DLD1 (cell line): ENCODE measurements around the gene RHBG.
"Not testable (repeated sequence)": the region's sequence is repeated elsewhere in the genome, so short reads cannot be mapped to it uniquely, and the experiment has no call there.

ENCODE experiments used
- in situ Hi-C: cut with HindIII; loops from 2 replicates; pipeline ENCODE4 v1.10.0; 2017; ENCODE audit warnings: low sequenced_read_pairs

The RHBG gene

DNA sequence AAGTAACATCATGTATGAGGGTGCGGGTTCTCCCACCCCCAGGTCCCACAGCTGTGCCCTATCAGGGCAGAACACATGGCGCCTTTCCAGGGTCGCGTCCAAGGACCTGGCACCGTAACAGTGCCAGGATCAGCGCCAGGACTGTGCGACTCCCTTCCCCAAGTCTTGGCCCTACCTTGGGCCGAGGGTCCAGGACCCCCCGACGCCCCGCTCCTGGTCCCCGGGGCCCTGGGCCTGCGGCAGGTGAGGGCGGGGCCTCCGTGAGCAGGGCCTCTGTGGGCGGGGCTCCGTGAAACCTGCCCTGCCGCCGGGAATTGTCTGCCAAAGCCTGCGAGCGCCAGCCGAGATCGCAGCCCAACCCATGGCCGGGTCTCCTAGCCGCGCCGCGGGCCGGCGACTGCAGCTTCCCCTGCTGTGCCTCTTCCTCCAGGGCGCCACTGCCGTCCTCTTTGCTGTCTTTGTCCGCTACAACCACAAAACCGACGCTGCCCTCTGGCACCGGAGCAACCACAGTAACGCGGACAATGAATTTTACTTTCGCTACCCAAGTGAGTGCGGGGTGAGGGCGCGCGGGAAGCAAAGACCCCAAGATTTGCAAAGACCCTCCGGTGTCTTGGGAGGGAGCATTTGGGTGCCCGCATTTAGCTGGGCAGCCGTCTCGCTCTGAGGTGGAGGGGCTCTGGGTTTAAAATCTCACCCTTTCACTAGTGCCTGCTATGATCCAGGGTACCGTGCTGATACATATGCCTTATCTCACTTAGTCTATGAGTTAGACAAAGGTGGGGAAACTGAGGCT is at the start of gene RHBG:
RHBG (plus strand) TSS at position 323 of the 796 bp plus-strand sequence; CDS start at position 362, 39 bp downstream.
- in situ Hi-C loops, result no loop called here

- in situ Hi-C loops, result no loop called here
These were observed 49.3 kb upstream of the RHBG start for GRCh38 chr1:156319664-156320063.

GRCh38 chr1:156320560-156320959 is 48.5 kb upstream of the RHBG start:
- in situ Hi-C loops, result no loop called here

DNA sequence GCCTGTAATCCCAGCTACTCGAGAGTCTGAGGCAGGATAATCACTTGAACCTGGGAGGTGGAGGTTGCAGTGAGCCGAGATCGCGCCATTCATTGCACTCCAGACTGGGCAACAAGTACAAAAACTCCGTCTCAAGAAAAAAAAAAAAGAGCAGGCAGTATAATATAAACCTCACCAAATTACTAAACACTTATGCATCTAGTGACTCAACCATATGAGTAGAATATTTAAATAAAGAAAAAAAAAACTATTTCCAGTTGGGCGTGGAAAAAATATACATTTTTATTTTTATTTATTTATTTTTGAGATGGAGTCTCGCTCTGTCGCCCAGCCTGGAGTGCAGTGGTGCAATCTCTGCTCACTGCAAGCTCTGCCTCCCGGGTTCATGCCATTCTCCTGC is 45.8 kb upstream of the RHBG start:
- in situ Hi-C loops, result not testable (repeated sequence)

DNA sequence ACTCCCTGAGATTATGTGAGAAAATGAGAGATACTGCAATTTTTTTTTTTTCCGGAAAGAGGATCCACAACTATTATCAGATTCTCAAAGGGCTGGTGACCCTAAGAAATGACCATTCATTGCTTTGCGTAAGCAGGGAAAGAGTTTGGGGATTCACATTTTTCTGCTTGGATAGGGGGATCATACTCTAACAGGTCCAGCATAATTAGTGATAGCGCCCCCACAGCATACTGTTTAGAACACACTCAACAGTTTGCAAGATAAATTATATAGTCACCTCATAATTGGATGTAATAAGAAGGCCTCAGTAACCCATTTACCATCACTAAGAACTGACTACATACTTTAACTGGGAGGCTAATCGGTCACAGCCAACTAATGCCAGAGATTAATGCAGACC is 32.8 kb upstream of the RHBG start:
- in situ Hi-C loops, result no loop called here

DNA sequence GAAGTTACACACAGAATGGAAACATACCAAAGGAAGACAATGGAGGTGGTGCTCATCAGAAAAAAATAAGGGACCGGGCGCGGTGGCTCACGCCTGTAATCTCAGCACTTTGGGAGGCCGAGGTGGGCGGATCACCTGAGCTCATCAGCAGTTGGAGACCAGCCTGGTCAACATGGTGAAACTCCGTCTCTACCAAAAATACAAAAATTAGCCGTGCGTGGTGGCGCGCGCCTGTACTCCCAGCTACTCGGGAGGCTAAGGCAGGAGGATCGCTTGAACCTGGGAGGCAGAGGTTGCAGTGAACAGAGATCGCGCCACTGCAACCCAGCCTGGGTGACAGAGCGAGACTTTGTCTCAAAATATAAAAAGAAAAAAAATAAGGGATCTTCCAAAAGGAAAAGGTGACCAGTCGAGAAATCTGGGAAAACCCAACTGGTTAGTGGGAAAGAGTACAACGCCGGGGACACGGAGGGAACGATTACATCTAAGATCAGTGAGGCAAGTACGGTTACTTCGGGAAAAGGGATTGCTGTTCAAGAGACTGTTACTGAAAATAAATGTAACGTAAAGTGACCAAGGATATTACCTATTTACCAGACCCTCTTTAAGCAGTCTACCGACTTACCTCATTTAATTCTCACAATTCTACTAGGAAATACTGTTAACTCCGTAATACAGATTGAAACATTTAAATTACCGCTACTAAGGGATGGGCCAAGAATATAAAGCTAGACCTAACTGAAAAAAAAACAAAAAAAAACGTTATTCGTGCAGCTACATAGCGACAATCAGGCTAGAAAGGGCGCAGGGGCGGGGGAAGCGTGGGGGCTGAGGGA is 31.7 kb upstream of the RHBG start:
- in situ Hi-C loops, result no loop called here

DNA sequence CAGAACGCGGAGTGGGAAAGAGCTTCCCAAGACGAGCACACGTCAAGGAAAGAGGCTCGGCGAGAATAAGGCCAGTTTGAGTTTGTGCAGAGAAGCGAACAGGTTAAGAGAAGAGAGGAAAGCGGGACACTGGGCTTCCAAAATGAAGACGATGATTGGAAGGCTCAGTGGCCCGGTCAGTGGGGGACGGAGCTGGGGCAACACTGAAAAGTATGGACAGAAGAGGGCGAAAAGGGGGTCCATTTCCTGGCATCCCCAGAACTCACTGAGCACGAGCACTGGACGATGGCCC is 31.2 kb upstream of the RHBG start:
- in situ Hi-C loops, result no loop called here

GRCh38 chr1:156338180-156338976 is 30.6 kb upstream of the RHBG start, which contains the start of the genes CCT3 and TSACC:
TSS of gene CCT3 (minus strand) at chr1:156338292. CDS start at chr1:156338184, 108 bp downstream.
TSS of gene TSACC (plus strand) at chr1:156338526. CDS start at chr1:156339758, 1,232 bp downstream.
- in situ Hi-C loops, result no loop called here

DNA sequence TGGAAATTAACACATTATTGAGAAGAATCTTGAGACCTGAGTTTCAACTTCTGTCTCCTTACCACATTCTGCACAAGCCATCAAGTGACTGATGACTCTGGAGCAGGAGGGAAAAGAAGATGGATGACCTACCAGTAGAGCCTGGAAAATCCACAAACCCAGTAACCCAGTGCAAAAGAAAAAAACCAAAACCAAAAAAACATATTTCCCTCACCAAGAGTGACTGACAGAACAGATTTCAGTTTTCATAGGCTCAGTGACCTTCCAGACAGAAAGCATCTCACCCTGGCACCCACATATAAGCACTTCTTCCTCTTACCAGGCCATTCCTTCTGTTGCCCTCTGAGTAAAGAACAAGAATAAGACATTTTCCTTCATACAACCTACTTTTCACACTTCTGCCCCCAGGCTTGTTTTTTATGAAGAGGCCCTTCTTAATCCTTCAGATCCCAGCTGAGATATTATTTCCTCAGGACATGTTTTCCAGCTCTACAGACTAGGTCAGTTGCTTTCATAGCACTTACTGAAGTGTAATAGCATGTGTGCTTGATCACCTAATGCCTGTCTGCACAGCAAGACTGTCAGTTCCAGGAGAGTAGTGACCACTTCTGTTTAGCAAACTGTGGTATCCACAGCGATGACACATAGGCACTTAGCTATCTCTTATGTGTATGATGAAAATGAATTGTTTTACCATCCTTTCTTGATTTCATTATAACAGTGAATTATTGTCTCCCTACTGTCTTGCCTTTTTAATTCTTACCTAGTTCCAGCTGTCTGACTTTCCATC is 26.6 kb upstream of the RHBG start:
- in situ Hi-C loops, result no loop called here

GRCh38 chr1:156344409-156344808 is 24.6 kb upstream of the RHBG start:
- in situ Hi-C loops, result no loop called here

GRCh38 chr1:156346035-156346434 is 23.0 kb upstream of the RHBG start:
- in situ Hi-C loops, result not testable (repeated sequence)

DNA sequence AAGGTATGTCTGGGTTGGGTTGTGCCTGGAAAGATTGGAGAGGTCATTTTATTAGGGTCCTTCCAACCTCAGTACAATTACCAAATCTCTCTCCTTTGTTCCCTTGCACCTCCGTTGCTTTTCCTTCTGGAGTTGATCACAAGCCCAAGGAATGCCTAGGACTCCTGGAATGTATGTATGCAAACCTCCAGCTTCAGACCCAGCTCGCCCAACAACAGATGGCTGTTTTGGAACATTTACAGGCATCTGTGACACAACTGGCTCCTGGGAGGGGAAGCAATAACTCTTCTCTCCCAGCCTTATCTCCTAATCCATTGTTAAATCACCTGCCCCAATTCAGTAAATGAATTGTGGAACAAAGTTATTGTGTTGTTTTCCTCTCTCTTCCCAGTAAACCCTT is 22.4 kb upstream of the RHBG start:
- in situ Hi-C loops, result no loop called here

GRCh38 chr1:156347331-156347730 is 21.7 kb upstream of the RHBG start:
- in situ Hi-C loops, result no loop called here

- in situ Hi-C loops, result not testable (repeated sequence)
These were observed 16.5 kb upstream of the RHBG start for GRCh38 chr1:156352481-156352880.

- in situ Hi-C loops, result no loop called here
These were observed 12.6 kb upstream of the RHBG start for GRCh38 chr1:156356262-156356874.

- in situ Hi-C loops, result no loop called here
These were observed 12.0 kb upstream of the RHBG start for GRCh38 chr1:156356875-156357534.

DNA sequence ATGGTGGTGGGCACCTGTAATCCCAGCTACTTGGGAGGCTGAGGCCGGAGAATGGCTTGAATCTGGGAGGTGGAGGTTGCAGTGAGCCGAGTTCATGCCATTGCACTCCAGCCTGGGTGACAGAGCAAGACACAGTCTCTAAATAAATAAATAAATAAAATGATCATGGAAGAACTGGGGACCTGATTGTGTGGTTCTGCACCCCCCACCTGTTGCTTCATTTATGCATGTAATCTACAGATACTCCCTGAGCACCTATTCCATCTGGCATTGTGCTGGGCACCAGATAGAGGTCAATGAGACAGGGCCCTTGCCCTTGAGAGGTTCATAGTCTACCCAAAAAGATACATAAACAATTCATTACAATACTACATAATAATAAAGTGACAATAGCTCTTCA is 11.0 kb upstream of the RHBG start:
- in situ Hi-C loops, result no loop called here

DNA sequence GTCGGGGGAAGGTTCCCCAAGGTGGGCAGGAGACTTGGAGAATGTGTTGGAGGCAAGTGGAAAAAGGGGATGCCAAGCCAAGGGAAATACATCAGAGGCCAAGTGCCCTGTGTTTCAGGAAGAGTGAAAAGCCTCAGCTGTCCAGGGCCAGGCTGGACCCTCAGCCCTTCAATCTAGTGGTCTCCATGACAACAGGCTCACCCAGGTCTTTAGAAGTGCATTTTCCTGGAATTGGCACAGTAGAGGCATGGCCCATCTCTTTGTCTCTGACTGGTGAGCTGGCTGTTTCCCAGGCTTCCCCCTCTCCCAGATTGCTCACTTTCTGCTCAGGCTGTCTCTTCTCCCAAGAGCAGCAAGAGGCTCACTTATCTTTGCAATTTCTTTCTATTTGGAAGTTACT is 10.4 kb upstream of the RHBG start:
- in situ Hi-C loops, result no loop called here

DNA sequence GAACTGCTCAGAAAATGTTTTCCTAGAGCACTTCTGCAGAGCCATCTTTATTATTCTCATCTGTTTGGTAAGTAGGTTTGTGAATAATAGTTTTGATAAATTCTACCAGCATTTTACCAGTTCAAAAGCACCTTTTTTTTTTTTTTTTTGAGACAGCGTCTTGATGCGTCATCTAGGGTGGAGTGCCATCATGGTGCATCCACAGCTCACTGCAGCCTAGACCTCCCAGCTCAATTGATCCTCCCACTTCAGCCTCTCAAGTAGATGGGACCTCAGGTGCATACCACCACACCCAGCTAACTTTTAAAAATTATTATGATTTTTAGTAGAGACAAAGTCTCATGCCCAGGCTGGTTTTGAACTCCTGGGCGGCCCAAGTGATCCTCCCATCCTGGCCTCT is 9.8 kb upstream of the RHBG start:
- in situ Hi-C loops, result no loop called here

DNA sequence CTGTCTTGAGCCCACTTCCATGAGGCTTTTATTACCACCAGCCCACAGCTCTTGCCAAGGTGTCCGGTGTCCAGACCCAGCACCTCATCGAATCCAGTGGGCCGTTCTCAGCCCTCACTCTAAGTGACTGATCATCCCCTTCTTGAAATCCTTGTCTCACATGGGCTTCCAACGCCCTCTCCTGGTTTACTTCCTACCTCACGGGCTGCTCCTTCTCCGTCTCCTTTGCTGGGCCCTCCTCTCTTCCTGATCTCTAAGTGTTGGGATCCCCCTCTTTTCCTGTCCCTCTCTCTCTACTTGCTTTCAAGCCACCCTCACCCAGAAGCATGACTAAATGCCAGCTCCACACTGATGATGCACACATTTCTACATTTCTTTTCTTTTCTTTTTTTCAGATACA is 9.0 kb upstream of the RHBG start:
- in situ Hi-C loops, result no loop called here
